PFSK-1 (cell line): ENCODE results near the gene DLX1.

Source experiments
- FOXP2 ChIP-seq: optimal IDR thresholded peaks from 2 replicates; pipeline ENCODE3; 2011; ENCODE audit warnings: borderline replicate concordance, control low read depth, inconsistent platforms; ENCODE audit not compliant: insufficient read depth; ENCODE audit errors: extremely low read length, extremely low read depth
- POLR2AphosphoS5 ChIP-seq: IDR thresholded peaks from 2 replicates; pipeline ENCODE4 v1.6.1; 2012; ENCODE audit warnings: low read depth, mild to moderate bottlenecking, control low read depth, low read length, moderate library complexity
- REST ChIP-seq, 2 experiments: IDR thresholded peaks; 2 replicates each; pipeline versions ENCODE4 v1.6.1 to v1.8.0; 2011 to 2012; ENCODE audit warnings: low read depth in 2 of 2, low read length in 2 of 2, control low read depth in 1 of 2, inconsistent platforms in 1 of 2, mild to moderate bottlenecking in 1 of 2, moderate library complexity in 1 of 2; ENCODE audit not compliant: insufficient read depth in 1 of 2
- SIN3A ChIP-seq: IDR thresholded peaks from 2 replicates; pipeline ENCODE4 v1.6.1; 2012; ENCODE audit warnings: mild to moderate bottlenecking, low read length, moderate library complexity, borderline replicate concordance; ENCODE audit not compliant: insufficient read depth
- TAF1 ChIP-seq: IDR thresholded peaks from 2 replicates; pipeline ENCODE4 v1.6.1; 2012; ENCODE audit warnings: low read length, control low read depth, borderline replicate concordance; ENCODE audit not compliant: insufficient read depth

The DLX1 gene

GRCh38 chr2:172072706-172073105 lies 12.6 kb upstream of the DLX1 start:
- no peak for TF ChIP-seq POLR2AphosphoS5
- no peak for TF ChIP-seq SIN3A
- no peak for TF ChIP-seq REST (IDR thresholded peaks at IDR 0.05; ENCODE audit: insufficient read depth in 1 of 2, low read depth in 2 of 2, low read length in 2 of 2)
- no peak for TF ChIP-seq TAF1
- no peak for TF ChIP-seq FOXP2

- no peak for TF ChIP-seq SIN3A
- no peak for TF ChIP-seq FOXP2
- no peak for TF ChIP-seq TAF1
- TF ChIP-seq REST (IDR thresholded peaks at IDR 0.05; ENCODE audit: insufficient read depth in 1 of 2, low read depth in 2 of 2, low read length in 2 of 2), result no peak
- no peak for TF ChIP-seq POLR2AphosphoS5
These were observed 11.8 kb upstream of the DLX1 start for GRCh38 chr2:172073518-172073917.

GRCh38 chr2:172074254-172074653 lies 11.1 kb upstream of the DLX1 start:
- TF ChIP-seq SIN3A, result no peak

GRCh38 chr2:172079416-172079815 lies 5.9 kb upstream of the DLX1 start:
- TF ChIP-seq REST (IDR thresholded peaks at IDR 0.05; ENCODE audit: insufficient read depth in 1 of 2, low read depth in 2 of 2, low read length in 2 of 2) (no peak), POLR2AphosphoS5 (no peak), TAF1 (no peak)

GRCh38 chr2:172079838-172080640 lies 5.3 kb upstream of the DLX1 start:
- TF ChIP-seq POLR2AphosphoS5 (no peak), SIN3A (no peak), FOXP2 (no peak)

- no peak for TF ChIP-seq TAF1
These were observed 4.6 kb upstream of the DLX1 start for GRCh38 chr2:172080641-172081220.
